NCI-H446 (cell line): Measurements from ENCODE around the gene RANBP9.

Experiments used
- DNase-seq, 2 experiments: peaks; one replicate each; lab custom pipeline; 2025; lab: John Stamatoyannopoulos, UW

The RANBP9 gene

GRCh38 chr6:13677878-13678254, 33.8 kb downstream of the RANBP9 start:
- DNase-seq, result no peak

GRCh38 chr6:13676551-13677156, 35.0 kb downstream of the RANBP9 start:
- no peak for DNase-seq

- no peak for DNase-seq
Measured at GRCh38 chr6:13674533-13675190, 37.0 kb downstream of the RANBP9 start.

GRCh38 chr6:13673825-13674444, 37.7 kb downstream of the RANBP9 start:
- no peak for DNase-seq

- DNase-seq, result no peak
Measured at GRCh38 chr6:13673368-13673767, 38.3 kb downstream of the RANBP9 start.

- no peak for DNase-seq
Measured at GRCh38 chr6:13672904-13673303, 38.7 kb downstream of the RANBP9 start.

GRCh38 chr6:13671548-13672127, 40.0 kb downstream of the RANBP9 start:
- no peak for DNase-seq

GRCh38 chr6:13669476-13669875, 42.2 kb downstream of the RANBP9 start:
- DNase-seq, result no peak

GRCh38 chr6:13668291-13668928, 43.2 kb downstream of the RANBP9 start:
- no peak for DNase-seq

- no peak for DNase-seq
Measured at GRCh38 chr6:13667655-13668054, 44.0 kb downstream of the RANBP9 start.

GRCh38 chr6:13666194-13667105, 45.2 kb downstream of the RANBP9 start:
- DNase-seq, result no peak

GRCh38 chr6:13664703-13665352, 46.8 kb downstream of the RANBP9 start:
- no peak for DNase-seq

GRCh38 chr6:13663986-13664385, 47.6 kb downstream of the RANBP9 start:
- DNase-seq, result no peak

- no peak for DNase-seq
Measured at GRCh38 chr6:13662651-13663334, 48.8 kb downstream of the RANBP9 start.

GRCh38 chr6:13661647-13662046, 50.0 kb downstream of the RANBP9 start:
- no peak for DNase-seq

GRCh38 chr6:13660893-13661292, 50.7 kb downstream of the RANBP9 start:
- DNase-seq, result no peak

- DNase-seq, result no peak
Measured at GRCh38 chr6:13660273-13660672, 51.4 kb downstream of the RANBP9 start.

- DNase-seq, result no peak
Measured at GRCh38 chr6:13655700-13656099, 55.9 kb downstream of the RANBP9 start.

GRCh38 chr6:13654496-13654895, 57.1 kb downstream of the RANBP9 start:
- DNase-seq, result no peak

GRCh38 chr6:13653296-13653695, 58.3 kb downstream of the RANBP9 start:
- DNase-seq, result no peak

GRCh38 chr6:13649393-13649792, 62.2 kb downstream of the RANBP9 start:
- DNase-seq, result no peak
